ENCODE data around the gene ARHGAP28.

Gene ARHGAP28

GRCh38 chr18:6733758-6734157 is 4.2 kb downstream of the ARHGAP28 start:
- TF ChIP-seq CTCF (conservative IDR thresholded peaks at IDR 0.05), result no peak
- no peak for TF ChIP-seq ZFX (IDR thresholded peaks at IDR 0.05)
- no peak overlapping the region for H3K27ac ChIP-seq

GRCh38 chr18:6734726-6735430 is 5.4 kb downstream of the ARHGAP28 start:
- TF ChIP-seq CTCF (conservative IDR thresholded peaks at IDR 0.05) (no peak), ZFX (IDR thresholded peaks at IDR 0.05) (no peak)
- no peak overlapping the region for H3K27ac ChIP-seq

- H3K27ac ChIP-seq, result no peak overlapping the region
Measured at GRCh38 chr18:6737833-6738232, 8.3 kb downstream of the ARHGAP28 start.

GRCh38 chr18:6738622-6739021 is 9.1 kb downstream of the ARHGAP28 start:
- TF ChIP-seq CTCF (conservative IDR thresholded peaks at IDR 0.05), result no peak
- TF ChIP-seq ZFX (IDR thresholded peaks at IDR 0.05), result no peak
- no peak overlapping the region for H3K27ac ChIP-seq

More at GRCh38 chr18:6737833-6738232, 8.3 kb downstream of the ARHGAP28 start:
- TF ChIP-seq CTCF (conservative IDR thresholded peaks at IDR 0.05) (no peak), ZFX (IDR thresholded peaks at IDR 0.05) (no peak)

GRCh38 chr18:6741232-6741663 is 11.7 kb downstream of the ARHGAP28 start:
- TF ChIP-seq CTCF (conservative IDR thresholded peaks at IDR 0.05), result no peak
- TF ChIP-seq ZFX (IDR thresholded peaks at IDR 0.05), result no peak
- no peak overlapping the region for H3K27ac ChIP-seq

GRCh38 chr18:6741786-6742185 is 12.3 kb downstream of the ARHGAP28 start:
- TF ChIP-seq ZFX (IDR thresholded peaks at IDR 0.05) (no peak), CTCF (conservative IDR thresholded peaks at IDR 0.05) (no peak)
- H3K27ac ChIP-seq, result no peak overlapping the region

GRCh38 chr18:6743999-6744398 is 14.5 kb downstream of the ARHGAP28 start:
- no peak for TF ChIP-seq ZFX (IDR thresholded peaks at IDR 0.05)
- no peak for TF ChIP-seq CTCF (conservative IDR thresholded peaks at IDR 0.05)
- H3K27ac ChIP-seq, result no peak overlapping the region

Data from C4-2B (cell line).